NOMO-1 treated with dmso at 0.1 percent for 144 hours (cell line): ENCODE data around the gene FHIT.
"Not testable (repeated sequence)": the region's sequence is repeated elsewhere in the genome, so short reads cannot be mapped to it uniquely, and the experiment has no call there.

ENCODE experiments used
- DNase-seq: peaks from one replicate; lab custom pipeline; 2025; ENCODE audit not compliant: unreplicated experiment; lab: John Stamatoyannopoulos, UW

FHIT gene

GRCh38 chr3:60737633-60738399 is 513.4 kb downstream of the FHIT start:
- DNase-seq: no peak

- DNase-seq: no peak
Measured at GRCh38 chr3:60730371-60730770, 520.9 kb downstream of the FHIT start.

GRCh38 chr3:60729056-60729455 is 522.2 kb downstream of the FHIT start:
- no peak for DNase-seq

GRCh38 chr3:60728006-60728405 is 523.2 kb downstream of the FHIT start:
- no peak for DNase-seq

GRCh38 chr3:60720736-60721135 is 530.5 kb downstream of the FHIT start:
- no peak for DNase-seq

GRCh38 chr3:60716573-60716972 is 534.7 kb downstream of the FHIT start:
- no peak for DNase-seq

- no peak for DNase-seq
Measured at GRCh38 chr3:60708191-60708975, 542.9 kb downstream of the FHIT start.

- DNase-seq: no peak
Measured at GRCh38 chr3:60707452-60708020, 543.7 kb downstream of the FHIT start.

- no peak for DNase-seq
Measured at GRCh38 chr3:60703956-60704736, 547.1 kb downstream of the FHIT start.

- DNase-seq: no peak
Measured at GRCh38 chr3:60703008-60703407, 548.2 kb downstream of the FHIT start.

- DNase-seq: no peak
Measured at GRCh38 chr3:60698117-60698516, 553.1 kb downstream of the FHIT start.

- no peak for DNase-seq
Measured at GRCh38 chr3:60697132-60697531, 554.1 kb downstream of the FHIT start.

GRCh38 chr3:60696428-60697125 is 554.7 kb downstream of the FHIT start:
- DNase-seq: no peak

- DNase-seq: no peak
Measured at GRCh38 chr3:60675424-60675823, 575.8 kb downstream of the FHIT start.

GRCh38 chr3:60674870-60675269 is 576.4 kb downstream of the FHIT start:
- no peak for DNase-seq

GRCh38 chr3:60673123-60673522 is 578.1 kb downstream of the FHIT start:
- no peak for DNase-seq

- not testable (repeated sequence) for DNase-seq
Measured at GRCh38 chr3:60672337-60672736, 578.9 kb downstream of the FHIT start.

GRCh38 chr3:60669636-60670035 is 581.6 kb downstream of the FHIT start:
- no peak for DNase-seq

GRCh38 chr3:60660026-60660425 is 591.2 kb downstream of the FHIT start:
- DNase-seq: no peak

GRCh38 chr3:60659098-60659497 is 592.2 kb downstream of the FHIT start:
- DNase-seq: no peak

GRCh38 chr3:60657972-60658371 is 593.3 kb downstream of the FHIT start:
- DNase-seq: no peak
